ENCODE results near the gene KANK2. TPM values are rescaled to one million over a fixed set of nuclear protein-coding genes. Genes with fewer than 3 reads are reported as not detected.

The KANK2 gene
- total RNA-seq, 2 donors from 2014 or later = 647 to 689 TPM

GRCh38 chr19:11138601-11139300 lies 58.6 kb downstream of the KANK2 start:
- peak overlapping the region; percentile 59 for H3K4me3 ChIP-seq
- DNase-seq (ENCODE audit: low spot score) = peak; percentile 54

GRCh38 chr19:11137542-11138384 lies 59.6 kb downstream of the KANK2 start:
- H3K9me3 ChIP-seq = no peaks in the 10 kb centered on the region
- no peaks in the 10 kb centered on the region for H3K27me3 ChIP-seq (replicated peaks; ENCODE audit: insufficient read depth)
- no peaks in the 10 kb centered on the region for H3K36me3 ChIP-seq
- peak; percentile 88 for TF ChIP-seq CTCF (IDR thresholded peaks at IDR 0.05)
- H3K27ac ChIP-seq = peak overlapping the region; percentile 96 to 99
- DNase-seq (ENCODE audit: low spot score) (peak; percentile 63), ATAC-seq (ENCODE audit: insufficient number of reproducible peaks, low FRiP score, low read depth) (peak; percentile 2)
- H3K4me1 ChIP-seq (ENCODE audit: control insufficient read depth in 1 of 2, low read depth in 2 of 2) = peaks cover 27 to 48% of the 10 kb centered on the region in 2 donors
- H3K4me3 ChIP-seq = peak overlapping the region; percentile 59

More at GRCh38 chr19:11138601-11139300, 58.6 kb downstream of the KANK2 start:
- Histone ChIP-seq H3K27me3 (replicated peaks; ENCODE audit: insufficient read depth) (no peaks in the 10 kb centered on the region), H3K36me3 (no peaks in the 10 kb centered on the region), H3K27ac (peak overlapping the region; percentile 96 to 99), H3K4me1 (ENCODE audit: control insufficient read depth in 1 of 2, low read depth in 2 of 2) (peaks cover 34 to 57% of the 10 kb centered on the region in 2 donors), H3K9me3 (no peaks in the 10 kb centered on the region)
- peak; percentile 40 for ATAC-seq (ENCODE audit: insufficient number of reproducible peaks, low FRiP score, low read depth)
- TF ChIP-seq CTCF (IDR thresholded peaks at IDR 0.05) = no peak

GRCh38 chr19:11136400-11137101 lies 60.8 kb downstream of the KANK2 start:
- H3K4me1 ChIP-seq (ENCODE audit: control insufficient read depth in 1 of 2, low read depth in 2 of 2) = peaks cover 19 to 36% of the 10 kb centered on the region in 2 donors
- no peaks in the 10 kb centered on the region for H3K9me3 ChIP-seq
- peak overlapping the region; percentile 96 to 99 for H3K27ac ChIP-seq
- no peak for ATAC-seq (ENCODE audit: insufficient number of reproducible peaks, low FRiP score, low read depth)
- DNase-seq (ENCODE audit: low spot score) = no peak
- H3K4me3 ChIP-seq = no peak overlapping the region
- H3K27me3 ChIP-seq (replicated peaks; ENCODE audit: insufficient read depth) = no peaks in the 10 kb centered on the region
- TF ChIP-seq CTCF (IDR thresholded peaks at IDR 0.05) = no peak
- peaks cover 7% of the 10 kb centered on the region for H3K36me3 ChIP-seq

GRCh38 chr19:11131471-11131870 lies 65.9 kb downstream of the KANK2 start:
- Histone ChIP-seq H3K36me3 (peaks cover 32% of the 10 kb centered on the region), H3K4me1 (ENCODE audit: control insufficient read depth in 1 of 2, low read depth in 2 of 2) (peaks cover 2 to 6% of the 10 kb centered on the region in 2 donors), H3K4me3 (no peak overlapping the region), H3K27ac (peak overlapping the region; percentile 56 to 59), H3K27me3 (replicated peaks; ENCODE audit: insufficient read depth) (no peaks in the 10 kb centered on the region), H3K9me3 (no peaks in the 10 kb centered on the region)
- TF ChIP-seq CTCF (IDR thresholded peaks at IDR 0.05) = no peak
- no peak for ATAC-seq (ENCODE audit: insufficient number of reproducible peaks, low FRiP score, low read depth)
- DNase-seq (ENCODE audit: low spot score) = no peak

All from thoracic aorta (tissue), 2 donors.